Fibroblast of lung (primary cell): ENCODE measurements around the gene COL25A1. TPM values are rescaled to one million over a fixed set of nuclear protein-coding genes. Genes with fewer than 3 reads are reported as not detected.

ENCODE experiments used
- DNase-seq, 2 donors: peaks; one replicate each; pipeline versions ENCODE4 v3.0.0 to v3.0.0-alpha.2; 2010; ENCODE audit warnings: low read depth in 2 of 2
- H2AFZ ChIP-seq: 2 replicates; pipeline ENCODE4 v1.5.1; 2012; ENCODE audit warnings: low read length, control low read depth, inconsistent platforms
- H3K27ac ChIP-seq: 2 replicates; pipeline ENCODE4 v1.5.1; 2011; ENCODE audit warnings: low read length, control low read depth; ENCODE audit not compliant: insufficient read depth
- H3K27me3 ChIP-seq: 2 replicates; pipeline ENCODE4 v1.5.1; 2011; ENCODE audit warnings: mild to moderate bottlenecking, low read length; ENCODE audit not compliant: control insufficient read depth, insufficient read depth
- H3K36me3 ChIP-seq: 2 replicates; pipeline ENCODE4 v1.5.1; 2011; ENCODE audit warnings: low read length; ENCODE audit not compliant: control insufficient read depth, insufficient read depth
- H3K4me1 ChIP-seq: 2 replicates; pipeline ENCODE4 v1.5.1; 2011; ENCODE audit warnings: low read length; ENCODE audit not compliant: control insufficient read depth, insufficient read depth; ENCODE audit errors: extremely low read depth
- H3K4me2 ChIP-seq: 2 replicates; pipeline ENCODE4 v1.5.1; 2011; ENCODE audit warnings: low read length, control low read depth; ENCODE audit not compliant: insufficient read depth; ENCODE audit errors: extremely low read depth
- H3K4me3 ChIP-seq, 4 experiments: fragments of 200-600 bp in 1 of 4; sonication (generic) in 1 of 4; replicated peaks in 1 of 4; 2 replicates each; pipeline ENCODE4 v1.5.1; 2011 to 2016; ENCODE audit warnings: low read length in 4 of 4, low read depth in 3 of 4, mild to moderate bottlenecking in 3 of 4, control low read depth in 2 of 4, inconsistent platforms in 1 of 4, mixed read lengths in 1 of 4; ENCODE audit not compliant: insufficient read depth in 1 of 4; ENCODE audit errors: control extremely low read depth in 1 of 4
- H3K79me2 ChIP-seq: 2 replicates; pipeline ENCODE4 v1.5.1; 2012; ENCODE audit warnings: mild to moderate bottlenecking, low read length, inconsistent platforms; ENCODE audit not compliant: control insufficient read depth, insufficient read depth
- H3K9ac ChIP-seq: 2 replicates; pipeline ENCODE4 v1.5.1; 2011; ENCODE audit warnings: mild to moderate bottlenecking, low read length, control low read depth; ENCODE audit not compliant: insufficient read depth
- H3K9me3 ChIP-seq: 2 replicates; pipeline ENCODE4 v1.5.1; 2012; ENCODE audit warnings: low read depth, low read length; ENCODE audit not compliant: control insufficient read depth, insufficient read depth
- H4K20me1 ChIP-seq: 2 replicates; pipeline ENCODE4 v1.5.1; 2011; ENCODE audit warnings: low read length; ENCODE audit not compliant: control insufficient read depth, insufficient read depth; ENCODE audit errors: extremely low read depth
- EZH2 ChIP-seq: IDR thresholded peaks from 2 replicates; pipeline ENCODE4 v1.5.1; 2012; ENCODE audit warnings: low read length, control low read depth, mild to moderate bottlenecking; ENCODE audit errors: missing control alignments
- polyA plus RNA-seq, 2 donors: library from polyadenylated mRNA; depleted of rRNA in 1 of 2; stranded (reverse) in 1 of 2; unstranded in 1 of 2; fragments of >200 nt; gene quantifications; 2 replicates each; pipeline ENCODE4 v1.2.1, GENCODE V29; 2011 to 2012; ENCODE audit warnings: missing spikeins in 1 of 2
- total RNA-seq: library from RNA; depleted of rRNA; stranded (reverse); fragments of >200 nt; gene quantifications from 2 replicates; pipeline ENCODE4 v1.2.1, GENCODE V29; 2014
- TF ChIP-seq, protein P1 (sequence below), 2 donors: IDR thresholded peaks in 1 of 2; conservative IDR thresholded peaks in 1 of 2; 1 replicate in 1 of 2; 2 replicates in 1 of 2; pipeline ENCODE4 v1.5.1; 2011 to 2012; ENCODE audit warnings: low read length in 2 of 2, control low read depth in 1 of 2, inconsistent platforms in 1 of 2, low read depth in 1 of 2, mild to moderate bottlenecking in 1 of 2

The COL25A1 gene
- total and polyA plus RNA-seq, 2 donors (not counting 1 experiment from before 2014, with no cell fraction given) = under 0.01 to 0.01 TPM

GRCh38 chr4:109155682-109156283 lies 146.7 kb downstream of the COL25A1 start:
- Histone ChIP-seq H3K36me3 (no peaks in the 10 kb centered on the region), H3K4me2 (no peak overlapping the region), H3K9me3 (no peaks in the 10 kb centered on the region), H3K27ac (no peak overlapping the region), H4K20me1 (no peaks in the 10 kb centered on the region), H3K4me3 (no peak overlapping the region), H3K4me1 (no peaks in the 10 kb centered on the region), H3K9ac (no peak overlapping the region), H2AFZ (no peak overlapping the region), H3K27me3 (no peaks in the 10 kb centered on the region), H3K79me2 (no peaks in the 10 kb centered on the region)
- TF ChIP-seq, protein P1, sequence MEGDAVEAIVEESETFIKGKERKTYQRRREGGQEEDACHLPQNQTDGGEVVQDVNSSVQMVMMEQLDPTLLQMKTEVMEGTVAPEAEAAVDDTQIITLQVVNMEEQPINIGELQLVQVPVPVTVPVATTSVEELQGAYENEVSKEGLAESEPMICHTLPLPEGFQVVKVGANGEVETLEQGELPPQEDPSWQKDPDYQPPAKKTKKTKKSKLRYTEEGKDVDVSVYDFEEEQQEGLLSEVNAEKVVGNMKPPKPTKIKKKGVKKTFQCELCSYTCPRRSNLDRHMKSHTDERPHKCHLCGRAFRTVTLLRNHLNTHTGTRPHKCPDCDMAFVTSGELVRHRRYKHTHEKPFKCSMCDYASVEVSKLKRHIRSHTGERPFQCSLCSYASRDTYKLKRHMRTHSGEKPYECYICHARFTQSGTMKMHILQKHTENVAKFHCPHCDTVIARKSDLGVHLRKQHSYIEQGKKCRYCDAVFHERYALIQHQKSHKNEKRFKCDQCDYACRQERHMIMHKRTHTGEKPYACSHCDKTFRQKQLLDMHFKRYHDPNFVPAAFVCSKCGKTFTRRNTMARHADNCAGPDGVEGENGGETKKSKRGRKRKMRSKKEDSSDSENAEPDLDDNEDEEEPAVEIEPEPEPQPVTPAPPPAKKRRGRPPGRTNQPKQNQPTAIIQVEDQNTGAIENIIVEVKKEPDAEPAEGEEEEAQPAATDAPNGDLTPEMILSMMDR (conservative IDR thresholded peaks at IDR 0.05 in 1 of 2, IDR thresholded peaks at IDR 0.05 in 1 of 2; ENCODE audit: low read depth in 1 of 2, low read length in 2 of 2) = no peak
- no peak for TF ChIP-seq EZH2
- peak in 1 of 2 donors; percentile 29 for DNase-seq

GRCh38 chr4:109155084-109155483 lies 147.4 kb downstream of the COL25A1 start:
- no peak for TF ChIP-seq EZH2
- TF ChIP-seq, protein P1 (conservative IDR thresholded peaks at IDR 0.05 in 1 of 2, IDR thresholded peaks at IDR 0.05 in 1 of 2; ENCODE audit: low read depth in 1 of 2, low read length in 2 of 2) = no peak

GRCh38 chr4:109154424-109154823 lies 148.0 kb downstream of the COL25A1 start:
- no peaks in the 10 kb centered on the region for H3K36me3 ChIP-seq
- TF ChIP-seq EZH2 = no peak
- TF ChIP-seq, protein P1 (conservative IDR thresholded peaks at IDR 0.05 in 1 of 2, IDR thresholded peaks at IDR 0.05 in 1 of 2; ENCODE audit: low read depth in 1 of 2, low read length in 2 of 2) = no peak
- no peak overlapping the region for H3K4me3 ChIP-seq
- no peaks in the 10 kb centered on the region for H3K27me3 ChIP-seq
- no peak overlapping the region for H2AFZ ChIP-seq
- H3K4me2 ChIP-seq = no peak overlapping the region
- no peaks in the 10 kb centered on the region for H4K20me1 ChIP-seq
- no peaks in the 10 kb centered on the region for H3K9me3 ChIP-seq
- H3K27ac ChIP-seq = no peak overlapping the region
- no peak overlapping the region for H3K9ac ChIP-seq
- no peaks in the 10 kb centered on the region for H3K4me1 ChIP-seq
- no peak for DNase-seq
- no peaks in the 10 kb centered on the region for H3K79me2 ChIP-seq

More at GRCh38 chr4:109155084-109155483, 147.4 kb downstream of the COL25A1 start:
- H3K9me3 ChIP-seq = no peaks in the 10 kb centered on the region
- H3K4me1 ChIP-seq = no peaks in the 10 kb centered on the region
- H3K79me2 ChIP-seq = no peaks in the 10 kb centered on the region
- H4K20me1 ChIP-seq = no peaks in the 10 kb centered on the region
- peak in 1 of 2 donors; percentile 16 for DNase-seq
- H2AFZ ChIP-seq = no peak overlapping the region
- no peak overlapping the region for H3K27ac ChIP-seq
- no peak overlapping the region for H3K9ac ChIP-seq
- no peak overlapping the region for H3K4me3 ChIP-seq
- H3K36me3 ChIP-seq = no peaks in the 10 kb centered on the region
- H3K4me2 ChIP-seq = no peak overlapping the region
- H3K27me3 ChIP-seq = no peaks in the 10 kb centered on the region
